ENCODE data around the gene NKD2. TPM values are rescaled to one million over a fixed set of nuclear protein-coding genes. Genes with fewer than 3 reads are reported as not detected.

The NKD2 gene
- polyA plus RNA-seq, 2 of the 4 experiments (the other 2 are of a cell fraction), result 1.2 to 4.2 TPM

GRCh38 chr5:999032-999501 is 9.5 kb upstream of the NKD2 start:
- POLR2A ChIA-PET, result no interaction called here
- FAIRE-seq, result no peak
- TF ChIP-seq CBX8 (IDR thresholded peaks at IDR 0.05) (no peak), ZSCAN20 (CRISPR knock-in tag; IDR thresholded peaks at IDR 0.05) (no peak), ESRRA (IDR thresholded peaks at IDR 0.05; ENCODE audit: borderline replicate concordance, low read length) (no peak), PBX3 (IDR thresholded peaks at IDR 0.05) (no peak), FOXS1 (CRISPR knock-in tag; IDR thresholded peaks at IDR 0.05) (no peak), ZC3H11A (IDR thresholded peaks at IDR 0.05) (no peak), NR3C1 (IDR thresholded peaks at IDR 0.05) (no peak), BCL3 (IDR thresholded peaks at IDR 0.05) (no peak), KDM5A (IDR thresholded peaks at IDR 0.05) (no peak), HOXB13 (CRISPR knock-in tag; IDR thresholded peaks at IDR 0.05; ENCODE audit: low read depth) (no peak), ZNF302 (CRISPR knock-in tag; IDR thresholded peaks at IDR 0.05) (no peak), EHMT2 (IDR thresholded peaks at IDR 0.05; ENCODE audit: low read depth) (no peak), ELK1 (IDR thresholded peaks at IDR 0.05; ENCODE audit: low read depth, low read length) (no peak), JUNB (IDR thresholded peaks at IDR 0.05) (no peak), SMC3 (IDR thresholded peaks at IDR 0.05) (no peak), RNF2 (IDR thresholded peaks at IDR 0.05; ENCODE audit: borderline replicate concordance, low read depth) (no peak), HDAC2 (IDR thresholded peaks at IDR 0.05) (no peak), HOXB5 (CRISPR knock-in tag; IDR thresholded peaks at IDR 0.05) (no peak)
- CTCF ChIA-PET, result interaction anchor here (1.4 to 2.0 kb wide), 4 partner anchors 9 to 175 kb away, joined by 3 to 5 read pairs (median 4); partner anchors contain the start of gene NKD2
- Histone ChIP-seq H3K4me2 (no peak overlapping the region), H3K4me3 (no peak overlapping the region), H3K4me1 (no peaks in the 10 kb centered on the region), H3K27ac (no peak overlapping the region), H3K9me3 (no peaks in the 10 kb centered on the region)
- DNase-seq (ENCODE audit: low read depth in 1 of 2, low spot score in 1 of 2), result no peak
- no peak for ATAC-seq
- WGBS (ENCODE audit: missing lambda C conversion rate), result 73% methylated on average over 5 of the region's 6 CpGs

- H3K4me2 ChIP-seq, result no peak overlapping the region
- FAIRE-seq, result no peak
These were observed 8.9 kb upstream of the NKD2 start for GRCh38 chr5:999724-1000123.

More at GRCh38 chr5:999724-1000123, 8.9 kb upstream of the NKD2 start:
- H3K27ac ChIP-seq, result no peak overlapping the region
- ATAC-seq, result no peak
- TF ChIP-seq JUNB (IDR thresholded peaks at IDR 0.05) (no peak), CEBPB (IDR thresholded peaks at IDR 0.05) (no peak), MAFK (IDR thresholded peaks at IDR 0.05; ENCODE audit: partially characterized antibody) (no peak), PHF8 (IDR thresholded peaks at IDR 0.05; ENCODE audit: borderline replicate concordance, low read depth) (no peak), PBX3 (IDR thresholded peaks at IDR 0.05) (no peak), NPAS2 (CRISPR knock-in tag; IDR thresholded peaks at IDR 0.05; ENCODE audit: borderline replicate concordance) (no peak), EP300 (IDR thresholded peaks at IDR 0.05) (no peak), HEYL (CRISPR knock-in tag; IDR thresholded peaks at IDR 0.05) (no peak), HDAC2 (IDR thresholded peaks at IDR 0.05) (no peak), RNF2 (IDR thresholded peaks at IDR 0.05; ENCODE audit: borderline replicate concordance, low read depth) (no peak), ZC3H11A (IDR thresholded peaks at IDR 0.05) (no peak), CBX2 (IDR thresholded peaks at IDR 0.05; ENCODE audit: borderline replicate concordance, low read depth) (no peak), KDM1A (IDR thresholded peaks at IDR 0.05; ENCODE audit: low read depth) (no peak), SMC3 (IDR thresholded peaks at IDR 0.05) (no peak), USF2 (IDR thresholded peaks at IDR 0.05) (no peak), CBX8 (IDR thresholded peaks at IDR 0.05) (no peak), POLR2AphosphoS2 (conservative IDR thresholded peaks at IDR 0.05; ENCODE audit: low read length) (no peak), CHD2 (IDR thresholded peaks at IDR 0.05; ENCODE audit: low read length, partially characterized antibody) (no peak), HES2 (IDR thresholded peaks at IDR 0.05) (no peak), GATA3 (IDR thresholded peaks at IDR 0.05; ENCODE audit: borderline replicate concordance) (no peak)
- WGBS (ENCODE audit: missing lambda C conversion rate), result 79% methylated on average over 5 of the region's 5 CpGs
- H3K4me1 ChIP-seq, result no peaks in the 10 kb centered on the region
- DNase-seq (ENCODE audit: low read depth in 1 of 2, low spot score in 1 of 2), result no peak
- no peak overlapping the region for H3K4me3 ChIP-seq
- ChIA-PET POLR2A (no interaction called here), CTCF (interaction anchor here (0.7 kb wide), 1 partner anchor 17 kb away, joined by 4 read pairs; no protein-coding TSS in a partner anchor)
- no peaks in the 10 kb centered on the region for H3K9me3 ChIP-seq

Data from A549 (cell line).